ENCODE data around the gene SRGAP3.

The SRGAP3 gene

DNA sequence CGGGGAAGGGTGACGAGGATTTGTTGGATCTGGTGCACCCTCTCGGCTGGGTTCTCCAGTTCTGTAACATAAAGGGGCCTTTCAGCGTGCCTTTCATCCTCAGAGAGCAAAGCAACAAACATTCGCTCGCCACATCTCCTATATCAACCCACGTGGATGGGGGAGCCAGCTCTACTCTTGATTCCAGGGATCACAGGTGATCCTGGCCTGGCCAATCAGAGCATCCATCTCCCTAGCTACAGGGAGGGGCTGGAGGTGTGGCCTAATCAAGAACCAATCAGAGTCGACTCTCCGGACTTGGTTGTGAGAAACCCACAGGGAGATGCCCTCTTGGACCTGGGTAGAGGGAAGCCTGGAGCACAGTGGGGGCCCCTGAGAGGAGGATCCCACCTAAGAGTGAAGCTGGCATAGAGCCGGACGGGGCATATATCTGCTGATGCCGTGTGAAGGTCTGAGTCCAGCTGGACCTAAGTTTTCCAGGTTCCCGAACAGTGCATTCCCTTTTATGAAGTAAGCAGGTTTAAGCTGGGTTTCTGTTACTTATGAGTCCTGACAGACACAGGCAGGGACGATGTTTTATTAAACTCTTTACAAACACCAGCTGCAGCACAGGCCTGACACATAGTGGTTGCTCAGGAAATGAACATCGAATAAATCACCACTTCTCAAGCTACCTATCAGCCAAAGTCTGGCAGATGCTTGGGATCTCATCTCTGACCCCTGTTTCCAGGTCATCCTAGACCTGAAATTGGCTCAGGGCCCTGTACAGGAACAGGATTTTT lies 235.5 kb downstream of the SRGAP3 start:
- DNase-seq (ENCODE audit: low read depth): no peak

DNA sequence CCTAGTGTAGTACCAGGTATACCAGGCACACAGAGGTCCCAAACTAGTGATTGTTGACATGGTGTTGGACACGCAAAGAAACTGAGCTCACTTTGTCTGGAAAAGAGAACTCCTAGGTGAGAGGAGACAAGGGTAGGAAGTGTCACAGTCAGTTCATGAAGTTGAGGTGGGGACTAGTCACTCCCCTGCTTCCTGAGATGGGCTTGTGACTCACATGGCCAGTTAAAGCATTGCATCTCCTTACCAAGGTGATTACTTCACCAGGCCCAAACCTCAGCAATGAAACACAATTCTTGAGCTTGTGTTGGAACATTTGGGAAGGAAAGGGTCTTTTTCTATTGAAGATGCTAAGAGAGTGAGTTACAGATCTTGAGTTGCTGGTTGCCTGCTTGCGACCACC lies 236.9 kb downstream of the SRGAP3 start:
- no peak for DNase-seq (ENCODE audit: low read depth)

DNA sequence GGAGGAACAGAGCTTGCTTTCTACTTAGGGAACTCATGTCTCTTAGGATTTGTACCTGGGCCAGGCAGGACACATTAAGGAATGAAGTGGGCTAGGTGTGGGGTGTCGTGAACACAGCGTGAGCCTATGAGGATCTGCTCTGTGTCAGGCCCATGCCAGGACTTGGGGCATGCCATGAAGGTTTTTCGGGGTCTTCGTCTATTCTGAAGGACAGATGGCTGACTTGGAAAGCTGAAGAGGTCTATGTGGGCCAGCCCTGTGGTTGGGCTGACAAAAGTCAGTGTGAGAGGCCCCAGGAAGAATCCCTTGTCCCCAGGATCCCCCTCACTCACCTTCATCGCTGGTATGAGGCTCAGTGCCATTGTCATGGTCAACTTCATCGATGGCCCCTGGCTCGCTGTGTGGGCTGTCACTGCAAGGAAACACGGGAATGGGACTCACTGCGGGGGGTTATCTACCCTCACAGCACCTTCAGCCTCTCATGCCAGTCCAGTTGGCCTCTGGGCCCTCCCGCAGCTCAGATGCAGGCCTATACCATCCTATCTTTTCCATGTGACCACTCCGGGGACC lies 239.4 kb downstream of the SRGAP3 start:
- DNase-seq (ENCODE audit: low read depth): no peak

DNA sequence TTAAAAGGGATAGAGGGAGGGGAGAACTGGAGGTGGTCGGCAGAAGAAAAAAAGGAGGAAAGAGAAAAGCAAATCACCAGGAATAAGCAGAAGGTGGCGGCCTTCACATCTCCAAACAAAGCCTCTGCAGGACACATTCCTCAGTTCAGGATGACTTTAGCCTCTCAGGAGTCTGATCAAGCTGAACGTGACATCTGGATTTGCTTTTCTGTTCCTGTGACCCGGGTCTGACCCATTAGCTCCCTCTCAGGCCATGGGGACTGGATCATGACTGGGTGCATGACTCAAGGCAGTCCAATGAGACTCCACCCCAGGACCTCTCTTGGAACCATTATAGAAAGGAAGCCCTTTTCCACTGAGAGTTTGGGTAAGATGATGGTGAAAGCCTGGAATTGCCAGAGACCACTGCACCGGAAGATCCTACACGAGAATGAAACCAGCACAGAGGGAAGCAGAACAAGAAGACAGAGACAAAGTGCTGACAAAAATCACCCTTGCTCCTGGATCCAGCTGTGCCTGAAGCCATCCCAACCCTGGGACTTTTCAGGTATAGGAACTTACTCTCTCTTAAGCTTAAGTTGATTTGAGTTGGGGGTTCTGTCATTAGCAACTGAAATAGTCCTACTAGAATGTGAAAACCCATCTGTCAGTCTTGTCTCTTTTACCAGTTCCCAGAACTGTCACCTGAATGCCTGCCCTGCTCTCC lies 240.7 kb downstream of the SRGAP3 start:
- peak; percentile 63 for DNase-seq (ENCODE audit: low read depth)

DNA sequence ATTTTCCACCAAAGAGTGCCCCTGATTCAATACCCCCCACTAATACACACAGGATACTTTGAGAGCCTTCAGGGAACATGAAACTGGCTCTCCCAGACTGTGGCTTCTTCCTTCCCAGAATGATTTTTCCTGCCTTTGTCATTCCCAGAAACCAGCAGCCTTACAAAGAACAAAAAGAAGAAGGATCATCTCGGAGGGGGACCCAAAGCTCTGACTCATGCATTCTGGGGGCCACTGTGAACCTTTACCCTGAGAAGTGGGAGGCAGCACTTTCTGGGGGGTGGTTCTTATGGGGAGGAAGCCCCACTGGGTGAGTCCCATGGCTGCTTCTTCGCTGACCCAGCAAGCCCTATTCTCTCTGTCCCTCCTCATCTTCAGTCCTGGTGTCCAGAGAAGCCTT lies 241.5 kb downstream of the SRGAP3 start:
- no peak for DNase-seq (ENCODE audit: low read depth)

DNA sequence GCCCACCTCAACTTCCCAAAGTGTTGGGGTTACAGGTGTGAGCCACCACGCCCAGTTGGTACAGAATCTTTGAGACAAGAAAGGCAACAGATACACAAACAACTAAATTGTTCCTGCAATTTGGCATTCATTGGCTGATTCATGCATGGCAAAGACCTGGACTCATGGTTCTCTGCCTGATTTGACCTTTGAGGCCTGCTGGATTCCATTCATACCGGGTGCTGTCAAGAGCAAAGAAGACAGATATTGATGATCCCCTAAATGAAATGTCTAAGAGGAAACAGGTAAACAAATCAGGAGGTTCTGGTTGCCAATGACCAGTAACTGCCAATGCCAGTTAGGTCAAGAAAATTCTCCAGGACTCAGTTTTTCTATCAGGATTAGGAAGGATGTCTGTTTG lies 242.2 kb downstream of the SRGAP3 start:
- DNase-seq (ENCODE audit: low read depth): no peak

DNA sequence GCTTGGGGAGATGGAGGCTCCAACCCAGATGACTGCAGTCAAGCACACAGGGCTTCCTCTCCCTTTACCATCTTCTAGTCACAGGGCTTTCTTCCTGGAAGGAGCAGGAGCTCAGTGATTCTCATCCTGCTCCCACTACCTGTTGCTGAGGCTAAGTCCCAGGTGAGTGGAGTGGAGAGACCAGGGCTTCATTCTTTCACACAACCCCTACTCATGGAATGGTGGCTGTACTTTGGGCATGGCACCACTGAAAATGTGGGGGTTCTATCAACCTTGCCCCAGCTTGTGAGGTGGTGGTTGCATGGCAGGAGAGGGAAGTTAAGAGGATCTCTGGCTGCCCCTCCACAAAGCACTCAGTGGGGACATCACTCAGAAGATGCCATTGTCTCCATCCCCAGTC lies 249.4 kb downstream of the SRGAP3 start:
- no peak for DNase-seq (ENCODE audit: low read depth)

DNA sequence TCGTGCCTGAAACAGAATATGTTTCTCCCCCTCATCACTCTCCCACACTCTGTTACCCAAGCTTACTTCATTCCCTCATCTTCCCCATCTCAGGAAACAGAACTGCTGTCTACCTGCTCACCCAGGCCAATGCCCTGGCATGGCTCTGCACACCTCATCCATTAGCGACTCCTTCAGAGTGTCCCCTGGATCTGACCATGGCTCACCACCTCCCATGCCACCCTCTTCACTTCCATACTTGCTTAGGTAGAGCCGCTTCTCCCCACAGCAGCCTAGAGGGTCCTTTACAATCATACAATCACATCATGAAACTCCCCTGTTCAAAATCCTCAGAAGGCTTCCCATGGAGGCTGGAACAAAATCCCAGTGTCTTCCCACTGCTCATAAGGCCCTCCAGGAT lies 252.3 kb downstream of the SRGAP3 start:
- DNase-seq (ENCODE audit: low read depth): no peak

DNA sequence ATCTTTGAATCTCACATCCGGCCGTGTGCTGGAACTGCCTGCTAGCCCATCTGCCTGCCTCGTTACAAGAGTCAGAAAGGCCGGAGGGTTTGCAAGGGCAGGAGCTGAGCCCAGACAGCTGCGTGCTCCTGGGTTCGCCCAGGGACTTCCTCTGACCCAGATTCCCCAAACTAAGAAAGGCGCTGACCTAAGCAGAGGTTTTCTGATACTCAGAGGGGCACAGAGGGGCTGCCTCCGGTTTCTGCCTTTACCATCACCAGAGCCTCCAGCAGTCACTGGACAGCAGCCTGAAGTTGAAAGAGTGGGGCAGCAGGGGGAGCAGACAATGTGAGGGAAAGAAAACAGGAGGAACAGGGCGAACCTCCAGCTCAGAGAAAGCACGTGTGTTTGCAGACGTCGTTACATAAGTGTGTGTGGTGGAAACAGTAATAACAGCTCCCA lies 252.7 kb downstream of the SRGAP3 start:
- DNase-seq (ENCODE audit: low read depth): peak; percentile 40

DNA sequence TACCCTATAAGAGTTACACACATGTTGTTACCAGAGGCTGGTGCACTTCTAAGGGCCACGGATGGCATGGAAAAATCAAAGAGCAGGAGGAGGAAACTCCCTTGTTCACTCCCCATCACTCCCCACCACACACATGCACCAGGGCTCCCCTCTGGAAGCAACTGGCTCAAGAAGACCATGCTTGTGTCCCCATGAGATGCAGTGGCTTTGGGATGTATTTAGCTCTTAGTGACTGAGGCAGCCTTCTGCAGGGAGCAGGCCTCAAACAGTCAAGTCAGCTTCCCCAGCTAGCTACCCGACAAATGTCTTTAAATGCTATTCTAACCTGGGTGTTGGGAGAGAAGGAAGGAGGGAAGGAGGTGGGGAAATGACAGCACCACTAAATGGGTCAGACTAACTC lies 253.2 kb downstream of the SRGAP3 start:
- DNase-seq (ENCODE audit: low read depth): no peak

DNA sequence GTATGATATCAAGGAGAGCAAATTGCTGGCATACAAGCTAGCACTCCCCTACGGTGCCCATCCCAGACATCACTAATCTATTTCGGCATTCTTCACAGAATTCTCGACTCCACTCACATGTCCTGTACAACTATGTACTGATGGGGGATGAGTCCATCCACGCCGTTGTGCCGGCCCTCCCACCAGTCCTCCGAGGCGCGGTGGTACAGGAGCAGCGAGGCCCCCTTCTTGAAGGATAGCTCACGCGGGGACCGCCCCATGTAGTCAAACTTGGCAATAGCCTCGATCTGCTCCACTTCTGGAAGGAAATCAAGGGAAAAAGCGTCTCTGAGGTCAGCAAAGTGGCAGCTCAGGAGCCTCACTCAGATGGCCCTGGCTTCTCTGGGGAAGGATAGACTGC lies 255.2 kb downstream of the SRGAP3 start:
- no peak for DNase-seq (ENCODE audit: low read depth)

DNA sequence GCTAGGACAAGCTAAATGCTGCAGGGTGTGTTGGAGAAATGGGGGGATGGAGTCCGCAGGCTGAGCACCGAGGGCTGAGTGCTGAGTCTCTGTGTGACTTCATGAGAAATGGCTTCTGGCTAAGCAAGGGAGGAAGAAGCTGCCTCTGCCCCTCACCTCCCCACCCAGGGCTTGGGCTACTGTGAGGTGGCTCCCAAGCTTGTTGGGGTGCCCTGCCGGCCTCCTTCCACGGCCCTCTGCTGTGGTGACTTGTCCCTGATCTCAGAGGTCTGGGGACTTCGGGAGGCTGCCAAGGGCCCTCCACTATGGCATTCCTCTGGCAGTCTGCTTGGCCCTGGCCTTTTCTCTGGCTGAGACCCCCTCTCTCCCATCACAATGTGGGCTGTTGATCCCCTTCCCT lies 256.1 kb downstream of the SRGAP3 start:
- no peak for DNase-seq (ENCODE audit: low read depth)

DNA sequence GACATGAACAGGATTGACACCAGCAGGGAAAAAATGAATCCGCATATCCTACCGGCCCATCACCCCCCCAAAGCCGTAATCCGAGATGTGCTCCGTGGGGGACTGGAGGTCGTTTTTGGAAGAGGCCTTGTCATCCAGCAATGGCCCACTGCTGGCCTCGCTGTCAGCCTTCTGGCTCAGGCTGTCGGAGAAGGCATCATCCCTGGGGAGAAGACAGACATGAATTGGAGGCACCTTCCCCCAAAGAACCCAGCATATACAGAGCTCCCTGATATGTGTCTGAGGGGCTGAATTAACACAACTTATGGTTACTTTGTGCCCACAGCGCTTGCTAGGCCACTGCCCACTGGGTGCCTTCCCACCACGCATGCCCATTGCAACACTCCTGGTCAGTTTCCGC lies 256.6 kb downstream of the SRGAP3 start:
- no peak for DNase-seq (ENCODE audit: low read depth)

DNA sequence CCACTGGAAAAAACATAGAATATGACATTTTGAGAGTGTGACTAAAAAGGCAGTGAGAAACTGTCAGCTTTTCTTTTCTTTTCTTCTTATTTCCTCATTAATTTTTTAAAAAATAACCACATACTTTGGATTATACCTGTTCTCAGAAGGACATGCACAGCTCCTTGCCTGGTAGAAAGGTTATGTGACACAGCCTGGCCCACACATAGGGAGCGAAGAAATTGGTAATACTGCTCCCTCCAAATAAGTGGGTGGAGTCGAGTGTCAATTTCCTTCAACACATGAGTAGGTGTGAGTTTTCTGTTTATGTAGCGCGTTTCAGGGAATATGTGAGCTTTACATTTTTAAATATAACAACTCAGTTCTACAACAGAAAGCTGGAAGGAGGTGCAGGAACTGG lies 257.2 kb downstream of the SRGAP3 start:
- no peak for DNase-seq (ENCODE audit: low read depth)

DNA sequence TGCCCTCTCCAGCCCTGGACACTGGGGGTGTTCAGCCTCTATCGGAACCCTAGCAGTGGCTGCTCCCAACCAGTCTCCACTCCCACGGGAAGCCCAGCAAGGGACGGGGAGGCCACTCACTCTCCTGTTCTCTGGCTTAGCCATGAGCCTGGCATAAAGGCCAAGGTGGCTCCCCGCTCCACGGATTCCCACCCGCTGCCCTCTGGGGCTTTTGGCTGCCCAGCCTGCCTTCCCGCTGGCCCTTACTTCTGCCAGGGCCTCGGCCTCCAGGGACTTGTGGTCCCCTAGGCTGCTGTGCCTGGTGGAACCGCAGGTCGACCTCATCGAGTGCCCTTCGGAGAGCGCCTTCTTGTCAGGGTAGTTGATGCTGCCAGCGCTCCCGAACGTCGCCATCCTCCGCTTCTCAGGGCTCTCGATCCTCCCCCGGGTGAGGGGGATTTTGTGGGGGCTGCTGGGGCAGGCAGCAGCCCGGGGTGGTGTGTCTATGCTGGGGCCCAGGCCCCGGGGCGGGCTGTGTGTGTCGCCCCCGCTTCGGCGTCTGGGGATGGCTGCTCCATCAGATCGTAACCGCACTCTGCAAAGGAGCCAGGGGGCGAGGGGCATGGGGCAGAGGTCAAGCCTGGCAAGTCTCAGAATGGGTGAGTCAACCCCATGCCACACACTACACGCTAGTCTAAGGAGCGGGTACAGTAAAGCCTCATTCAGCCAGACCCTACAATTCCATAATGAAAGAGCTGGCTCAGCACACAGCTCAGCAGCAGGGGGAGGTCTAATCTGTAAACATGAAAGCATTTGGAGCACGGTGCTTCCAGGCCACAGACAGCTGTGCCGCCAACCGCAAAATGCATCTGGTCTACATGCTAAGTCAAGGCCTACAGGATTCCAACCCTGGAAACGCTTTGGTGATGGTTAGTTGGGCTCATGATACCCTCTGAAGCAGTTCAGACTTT lies 258.9 kb downstream of the SRGAP3 start:
- DNase-seq (ENCODE audit: low read depth): peak; percentile 44

DNA sequence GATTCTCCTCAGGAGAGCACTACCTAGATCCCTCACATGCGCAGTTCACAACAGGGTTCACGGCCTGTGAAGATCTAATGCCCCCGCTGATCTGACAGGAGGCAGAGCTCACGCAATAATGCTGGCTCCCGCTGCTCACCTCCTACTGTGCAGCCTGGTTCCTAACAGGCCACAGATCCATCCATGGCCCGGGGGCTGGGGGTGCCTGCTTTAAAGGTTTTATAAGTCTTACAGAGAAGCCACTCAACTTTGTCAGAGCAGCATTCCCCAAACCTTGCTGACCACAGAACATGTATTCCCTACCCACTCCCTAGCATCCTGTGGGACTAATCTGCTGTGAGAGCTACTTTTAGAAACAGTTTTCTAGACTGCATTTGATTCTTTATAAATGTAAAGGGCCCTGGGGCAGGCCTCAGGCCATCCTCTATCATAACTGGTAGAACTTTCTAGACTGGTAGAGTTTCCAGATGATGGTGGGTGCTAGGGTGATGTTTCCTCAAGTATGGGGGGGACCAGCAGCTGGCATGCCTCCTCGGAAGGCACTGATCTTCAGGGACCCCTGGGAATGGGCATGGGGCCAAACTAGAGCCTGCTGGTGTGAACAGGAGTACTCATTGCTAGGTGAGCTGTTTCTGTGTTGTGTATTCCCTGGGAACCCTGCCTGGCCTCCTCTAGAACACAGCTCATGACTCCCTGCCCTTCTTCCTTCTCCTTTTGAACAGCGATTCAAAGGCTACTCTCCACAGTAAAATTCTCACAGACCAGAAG lies 260.5 kb downstream of the SRGAP3 start:
- DNase-seq (ENCODE audit: low read depth): no peak

DNA sequence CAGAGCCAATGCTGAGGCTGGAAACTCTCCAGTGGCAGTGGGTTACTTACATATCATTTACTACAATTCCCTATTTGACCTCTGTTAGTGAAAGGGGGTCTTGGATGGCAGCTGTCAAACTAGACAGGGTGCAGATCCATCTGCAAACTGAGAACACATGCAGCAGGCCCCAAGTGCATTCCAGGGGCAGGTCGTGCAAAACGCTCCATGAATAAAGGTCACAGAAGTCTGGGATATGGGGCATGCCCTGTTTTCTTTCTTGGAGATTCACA lies 261.1 kb downstream of the SRGAP3 start:
- no peak for DNase-seq (ENCODE audit: low read depth)

DNA sequence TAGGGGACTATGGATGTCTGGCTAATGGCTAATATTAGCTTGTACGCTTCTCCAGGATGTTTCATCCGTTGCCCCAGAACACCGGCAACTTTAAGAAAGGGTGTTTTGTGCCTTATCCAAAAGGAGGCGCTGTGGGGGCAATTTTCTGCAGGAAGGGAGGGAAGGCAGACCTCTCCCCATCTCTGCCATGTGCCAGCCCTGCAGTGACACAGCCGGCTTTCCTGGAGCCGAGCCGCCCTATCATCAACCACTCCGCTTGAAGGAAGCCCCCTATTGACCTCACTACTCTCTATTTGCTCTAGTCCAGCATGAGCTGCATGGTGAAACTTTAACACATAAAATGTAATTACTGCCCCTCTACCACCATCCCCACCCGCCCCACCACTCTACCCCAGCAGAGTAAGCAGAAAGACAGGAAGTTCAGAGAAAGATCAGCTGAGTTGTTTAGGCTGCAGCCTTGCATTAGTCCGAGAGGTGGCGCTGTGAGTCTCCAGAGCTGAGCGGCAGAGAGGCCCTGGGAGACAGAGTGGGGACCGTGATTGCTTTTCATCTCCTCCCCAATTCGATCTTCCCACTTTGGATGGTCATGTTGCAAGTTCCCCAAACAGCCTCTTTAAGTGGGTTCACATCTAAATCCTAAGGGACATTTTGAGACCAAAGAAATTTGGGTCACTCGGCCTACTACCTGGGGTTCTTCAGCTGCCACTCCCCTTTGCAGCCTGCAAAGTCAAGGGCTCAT lies 261.6 kb downstream of the SRGAP3 start:
- peak; percentile 34 for DNase-seq (ENCODE audit: low read depth)

DNA sequence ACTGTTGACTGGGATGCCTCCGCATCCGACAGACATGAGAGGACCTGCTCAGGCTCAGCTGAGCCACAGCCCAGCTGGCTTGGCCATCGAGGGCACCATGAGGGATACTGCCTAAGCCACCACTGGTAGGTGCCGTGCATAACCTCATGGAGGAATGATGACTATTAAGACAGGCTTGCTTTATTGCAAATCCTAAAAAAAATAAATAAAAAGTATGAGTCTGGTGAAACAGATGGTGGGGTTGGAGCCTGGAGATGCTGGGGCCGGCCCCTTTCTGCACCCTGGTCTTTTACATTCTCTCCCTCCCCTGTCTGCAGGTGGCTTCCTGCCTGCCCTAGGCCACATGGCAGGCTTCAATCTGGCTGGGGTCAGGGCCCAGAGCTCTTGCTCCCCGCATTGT lies 262.2 kb downstream of the SRGAP3 start:
- no peak for DNase-seq (ENCODE audit: low read depth)

DNA sequence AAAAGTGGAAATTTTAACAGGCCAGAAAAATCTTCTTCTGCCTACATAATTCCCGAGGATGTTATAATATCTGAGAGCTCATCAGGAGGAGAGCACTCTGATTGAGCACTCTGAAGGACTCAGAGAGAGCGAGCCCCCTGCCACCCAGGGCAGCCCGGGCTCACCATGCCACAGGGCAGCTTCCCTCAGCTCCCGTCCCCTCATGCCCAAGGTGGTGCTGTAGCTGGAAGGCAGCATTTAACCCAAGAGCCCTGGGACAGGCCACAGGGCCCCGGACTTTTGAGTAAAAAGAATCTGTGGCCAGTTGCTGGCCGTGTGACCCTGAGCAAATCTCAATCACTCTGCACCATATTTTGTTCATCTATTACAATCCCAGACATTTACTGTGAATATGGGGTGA lies 262.7 kb downstream of the SRGAP3 start:
- DNase-seq (ENCODE audit: low read depth): no peak

DNA sequence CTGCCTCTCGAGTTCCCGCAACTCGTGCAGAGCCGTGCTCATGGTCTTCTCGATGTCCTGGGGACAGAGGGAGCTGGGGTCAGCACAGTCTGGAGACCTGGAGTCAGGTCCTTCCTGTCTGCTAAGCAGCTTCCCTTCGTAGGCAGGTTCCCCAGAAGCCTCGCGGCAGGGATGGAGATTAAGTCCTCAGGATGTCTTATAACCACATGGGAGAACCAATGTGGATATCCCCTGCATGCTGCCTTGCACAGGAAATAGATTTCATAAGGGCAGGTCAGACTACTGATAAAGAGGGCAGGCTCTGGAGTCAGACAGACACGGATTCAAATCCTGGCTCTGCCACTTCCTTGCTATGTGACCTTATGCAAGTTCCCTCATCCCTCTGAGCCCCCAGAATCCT lies 263.6 kb downstream of the SRGAP3 start:
- DNase-seq (ENCODE audit: low read depth): no peak
